Calu3 (cell line): ENCODE data around the gene SRP68. TPM values are rescaled to one million over a fixed set of nuclear protein-coding genes. Genes with fewer than 3 reads are reported as not detected.

Source experiments
- BruUV-seq: library from RNA; stranded (reverse); fragments of 400-500 nt; replicated peaks from 2 replicates; lab custom pipeline; 2021; lab: Mats Ljungman, UMichigan
- CTCF ChIA-PET: fragments of 300-600 bp; sonication (Branson Sonifier 250); formaldehyde crosslinking; loops from one replicate; lab custom pipeline; 2022; ENCODE audit warnings: antibody characterized with exemption; lab: Charles Lee
- DNase-seq: peaks from one replicate; pipeline ENCODE4 v3.0.0; 2022
- H3K27ac Mint-ChIP-seq: one replicate; pipeline ENCODE4 v1.8.0; 2022; ENCODE audit warnings: mixed read lengths; ENCODE audit not compliant: unreplicated experiment
- H3K27me3 Mint-ChIP-seq: one replicate; pipeline ENCODE4 v1.8.0; 2022; ENCODE audit warnings: mixed read lengths; ENCODE audit not compliant: unreplicated experiment
- H3K36me3 Mint-ChIP-seq: one replicate; pipeline ENCODE4 v1.8.0; 2022; ENCODE audit warnings: mild to moderate bottlenecking, moderate library complexity, mixed read lengths; ENCODE audit not compliant: insufficient read depth, unreplicated experiment
- H3K4me1 Mint-ChIP-seq: one replicate; pipeline ENCODE4 v1.8.0; 2022; ENCODE audit warnings: mild to moderate bottlenecking, low read depth, mixed read lengths; ENCODE audit not compliant: unreplicated experiment
- H3K4me3 Mint-ChIP-seq: one replicate; pipeline ENCODE4 v1.8.0; 2022; ENCODE audit warnings: mild to moderate bottlenecking, low read depth, moderate library complexity, mixed read lengths; ENCODE audit not compliant: unreplicated experiment
- H3K9me3 Mint-ChIP-seq: one replicate; pipeline ENCODE4 v1.8.0; 2022; ENCODE audit warnings: low read depth, mixed read lengths; ENCODE audit not compliant: unreplicated experiment
- intact Hi-C: fragments of 100-400 bp; cut with micrococcal nuclease; formaldehyde crosslinking; loops from one replicate; pipeline ENCODE4 v1.10.0; 2022; ENCODE audit not compliant: unreplicated experiment
- total RNA-seq: library from RNA; stranded (reverse); gene quantifications from 2 replicates; pipeline ENCODE4 v1.2.3, GENCODE V29; 2022
- TF ChIP-seq, protein P1 (sequence below): fragments of 200-600 bp; IDR thresholded peaks from one replicate; pipeline ENCODE4 v1.8.0; 2022; ENCODE audit warnings: antibody characterized with exemption; ENCODE audit not compliant: unreplicated experiment

SRP68 gene
- total RNA-seq, 1 experiment from 2014 or later, result 80.7 TPM

DNA sequence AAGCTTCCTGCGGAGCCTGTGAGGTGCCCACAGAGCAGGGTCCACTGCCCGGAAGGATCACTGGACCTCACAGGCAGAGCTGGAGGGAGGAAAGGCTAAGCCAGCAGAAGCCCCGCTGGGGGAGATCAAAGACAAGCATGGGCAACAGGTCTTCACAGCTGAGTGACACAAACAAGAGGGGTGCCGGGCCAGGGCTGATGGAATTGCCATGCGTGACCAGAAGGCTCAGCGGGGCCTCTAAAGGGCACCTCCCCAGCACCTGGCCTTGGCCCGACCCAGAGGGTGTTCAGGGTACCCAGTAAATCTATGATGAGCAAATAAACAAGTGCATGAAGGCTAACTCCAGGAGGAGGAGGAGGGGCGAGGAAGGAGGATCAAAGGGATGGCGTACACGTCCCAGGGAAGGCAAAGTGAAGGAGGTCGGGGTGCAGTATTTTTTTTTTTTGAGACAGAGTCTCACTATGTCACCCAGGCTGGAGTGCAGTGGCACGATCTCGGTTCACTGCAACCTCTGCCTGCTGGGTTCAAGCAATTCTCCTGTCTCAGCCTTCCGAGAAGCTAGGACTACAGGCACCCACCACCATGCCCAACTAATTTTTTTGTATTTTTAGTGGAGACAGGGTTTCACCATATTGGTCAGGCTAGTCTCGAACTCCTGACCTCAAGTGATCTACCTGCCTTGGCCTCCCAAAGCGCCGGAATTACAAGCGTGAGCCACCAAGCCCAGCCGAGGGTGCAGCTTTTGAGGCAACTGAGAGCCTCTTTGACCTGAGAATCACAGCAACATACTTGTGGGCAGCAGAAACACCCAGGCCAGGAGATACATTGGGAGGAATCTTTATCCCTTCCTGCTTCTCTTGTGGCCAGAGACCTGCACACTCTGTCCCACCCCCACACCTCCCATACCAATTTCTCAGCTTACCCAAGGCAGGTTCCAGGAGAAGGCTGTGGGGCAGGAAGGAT lies 47.4 kb upstream of the SRP68 start:
- TF ChIP-seq, protein P1, sequence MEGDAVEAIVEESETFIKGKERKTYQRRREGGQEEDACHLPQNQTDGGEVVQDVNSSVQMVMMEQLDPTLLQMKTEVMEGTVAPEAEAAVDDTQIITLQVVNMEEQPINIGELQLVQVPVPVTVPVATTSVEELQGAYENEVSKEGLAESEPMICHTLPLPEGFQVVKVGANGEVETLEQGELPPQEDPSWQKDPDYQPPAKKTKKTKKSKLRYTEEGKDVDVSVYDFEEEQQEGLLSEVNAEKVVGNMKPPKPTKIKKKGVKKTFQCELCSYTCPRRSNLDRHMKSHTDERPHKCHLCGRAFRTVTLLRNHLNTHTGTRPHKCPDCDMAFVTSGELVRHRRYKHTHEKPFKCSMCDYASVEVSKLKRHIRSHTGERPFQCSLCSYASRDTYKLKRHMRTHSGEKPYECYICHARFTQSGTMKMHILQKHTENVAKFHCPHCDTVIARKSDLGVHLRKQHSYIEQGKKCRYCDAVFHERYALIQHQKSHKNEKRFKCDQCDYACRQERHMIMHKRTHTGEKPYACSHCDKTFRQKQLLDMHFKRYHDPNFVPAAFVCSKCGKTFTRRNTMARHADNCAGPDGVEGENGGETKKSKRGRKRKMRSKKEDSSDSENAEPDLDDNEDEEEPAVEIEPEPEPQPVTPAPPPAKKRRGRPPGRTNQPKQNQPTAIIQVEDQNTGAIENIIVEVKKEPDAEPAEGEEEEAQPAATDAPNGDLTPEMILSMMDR, result no peak
- Mint-ChIP-seq H3K36me3 (no peaks in the 10 kb centered on the region), H3K9me3 (no peaks in the 10 kb centered on the region), H3K4me1 (no peaks in the 10 kb centered on the region), H3K4me3 (no peak overlapping the region), H3K27me3 (no peaks in the 10 kb centered on the region), H3K27ac (no peak overlapping the region)
- no peak for DNase-seq
- no TSS peak for BruUV-seq
- CTCF ChIA-PET, result interaction anchor here (0.7 to 5.6 kb wide), 3 partner anchors 11 to 160 kb away, joined by 5 to 36 read pairs (median 10); no protein-coding TSS in a partner anchor
- intact Hi-C loops, result loop anchor here (2.0 kb wide), 1 partner anchor 63 kb away; no protein-coding TSS in a partner anchor

DNA sequence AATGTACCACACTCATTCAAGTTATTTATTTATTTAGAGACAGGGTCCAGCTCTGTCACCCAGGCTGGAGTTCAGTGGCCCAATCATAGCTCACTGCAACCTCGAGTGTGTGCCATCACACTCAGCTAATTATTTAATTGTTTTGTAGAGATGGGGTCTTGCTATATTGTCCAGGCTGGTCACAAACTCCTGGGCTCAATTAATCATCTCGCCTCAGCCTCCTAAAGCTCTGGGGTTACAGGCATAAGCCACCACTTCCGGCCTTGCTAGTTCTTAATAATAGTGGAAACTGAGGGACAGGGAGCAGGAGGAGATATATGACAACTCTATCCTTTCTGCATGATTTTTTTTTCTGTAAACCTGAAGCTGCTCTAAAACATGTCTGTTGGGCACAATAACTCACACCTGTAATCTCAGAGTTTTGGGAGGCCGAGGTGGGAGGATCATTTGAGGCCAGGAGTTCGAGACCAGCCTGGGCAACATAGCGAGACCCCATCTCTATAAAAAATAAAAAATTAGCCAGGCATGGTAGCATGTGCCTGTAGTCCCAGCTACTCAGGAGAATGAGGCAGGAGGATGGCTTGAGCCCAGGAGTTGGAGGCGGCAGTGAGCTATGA lies 42.9 kb upstream of the SRP68 start:
- intact Hi-C loops, result no loop called here
- no peaks in the 10 kb centered on the region for H3K27me3 Mint-ChIP-seq
- H3K27ac Mint-ChIP-seq, result no peak overlapping the region
- H3K4me3 Mint-ChIP-seq, result no peak overlapping the region
- H3K4me1 Mint-ChIP-seq, result no peaks in the 10 kb centered on the region
- no peaks in the 10 kb centered on the region for H3K36me3 Mint-ChIP-seq
- TF ChIP-seq, protein P1, result no peak
- DNase-seq, result no peak
- no TSS peak for BruUV-seq
- CTCF ChIA-PET, result interaction anchor here (0.6 to 1.0 kb wide), 3 partner anchors 18 to 112 kb away, joined by 3 read pairs; no protein-coding TSS in a partner anchor
- H3K9me3 Mint-ChIP-seq, result no peaks in the 10 kb centered on the region

DNA sequence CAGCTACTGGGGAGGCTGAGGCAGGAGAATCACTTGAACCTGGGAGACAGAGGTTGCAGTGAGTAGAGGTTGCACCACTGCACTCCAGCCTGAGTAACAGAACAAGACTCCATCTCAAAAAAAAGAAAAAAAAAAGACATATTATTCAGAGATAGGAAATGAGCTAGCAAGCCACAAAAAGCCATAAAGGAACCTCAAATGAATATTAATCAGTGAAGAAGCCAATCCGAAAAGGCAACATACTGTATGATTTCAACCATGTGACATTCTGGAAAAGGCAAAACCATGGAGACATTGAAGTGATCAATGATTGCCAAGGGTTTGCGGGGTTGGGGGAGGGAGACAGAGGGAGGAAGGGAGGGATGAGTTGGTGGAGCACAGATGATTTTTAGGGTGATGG lies 39.6 kb upstream of the SRP68 start:
- Mint-ChIP-seq H3K27me3 (no peaks in the 10 kb centered on the region), H3K27ac (no peak overlapping the region), H3K4me3 (no peak overlapping the region), H3K4me1 (no peaks in the 10 kb centered on the region), H3K36me3 (no peaks in the 10 kb centered on the region), H3K9me3 (no peaks in the 10 kb centered on the region)
- no TSS peak for BruUV-seq
- CTCF ChIA-PET, result interaction anchor here (0.8 kb wide), 1 partner anchor 67 kb away, joined by 3 read pairs; no protein-coding TSS in a partner anchor
- TF ChIP-seq, protein P1, result no peak
- intact Hi-C loops, result no loop called here
- DNase-seq, result no peak

DNA sequence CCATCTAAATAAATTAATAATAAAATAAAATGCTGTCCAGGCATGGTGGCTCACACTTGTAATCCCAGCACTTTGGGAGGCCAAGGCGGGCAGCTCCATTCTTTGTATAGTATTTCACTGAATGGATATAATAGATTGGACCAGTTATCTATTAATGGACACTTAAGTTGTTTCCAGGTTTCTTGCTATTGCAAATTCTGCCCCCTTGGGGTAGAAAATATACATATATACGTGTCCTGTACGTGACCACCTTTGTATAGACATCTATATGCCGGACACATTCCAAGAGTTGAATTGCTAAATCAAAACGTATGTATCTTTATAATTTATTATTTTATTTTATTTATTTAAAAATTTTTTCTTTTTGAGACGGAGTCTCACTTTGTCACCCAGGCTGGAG lies 35.2 kb upstream of the SRP68 start:
- Mint-ChIP-seq H3K4me3 (no peak overlapping the region), H3K27me3 (no peaks in the 10 kb centered on the region), H3K9me3 (no peaks in the 10 kb centered on the region), H3K36me3 (peaks cover 14% of the 10 kb centered on the region), H3K27ac (no peak overlapping the region), H3K4me1 (no peaks in the 10 kb centered on the region)
- BruUV-seq, result no TSS peak
- TF ChIP-seq, protein P1, result no peak
- no peak for DNase-seq
- intact Hi-C loops, result no loop called here
- CTCF ChIA-PET, result interaction anchor here (0.8 to 0.9 kb wide), 2 partner anchors 32 to 247 kb away, joined by 3 to 4 read pairs; partner anchors contain the start of gene PRPSAP1
